Epithelial cell of esophagus (primary cell): ENCODE results near the gene AGGF1.
"Not testable (repeated sequence)": the region's sequence is repeated elsewhere in the genome, so short reads cannot be mapped to it uniquely, and the experiment has no call there.

Experiments used
- DNase-seq: peaks from one replicate; pipeline ENCODE4 v3.0.0; 2010; ENCODE audit warnings: low read depth
- H3K4me3 ChIP-seq: 2 replicates; pipeline ENCODE4 v1.5.1; 2011; ENCODE audit warnings: mild to moderate bottlenecking, low read length, control low read depth
- TF ChIP-seq, protein P1 (sequence below): IDR thresholded peaks from 2 replicates; pipeline ENCODE4 v1.5.1; 2011; ENCODE audit warnings: low read depth, mild to moderate bottlenecking, low read length, control low read depth, inconsistent platforms; ENCODE audit not compliant: insufficient read depth; ENCODE audit errors: missing control alignments

Gene AGGF1

DNA sequence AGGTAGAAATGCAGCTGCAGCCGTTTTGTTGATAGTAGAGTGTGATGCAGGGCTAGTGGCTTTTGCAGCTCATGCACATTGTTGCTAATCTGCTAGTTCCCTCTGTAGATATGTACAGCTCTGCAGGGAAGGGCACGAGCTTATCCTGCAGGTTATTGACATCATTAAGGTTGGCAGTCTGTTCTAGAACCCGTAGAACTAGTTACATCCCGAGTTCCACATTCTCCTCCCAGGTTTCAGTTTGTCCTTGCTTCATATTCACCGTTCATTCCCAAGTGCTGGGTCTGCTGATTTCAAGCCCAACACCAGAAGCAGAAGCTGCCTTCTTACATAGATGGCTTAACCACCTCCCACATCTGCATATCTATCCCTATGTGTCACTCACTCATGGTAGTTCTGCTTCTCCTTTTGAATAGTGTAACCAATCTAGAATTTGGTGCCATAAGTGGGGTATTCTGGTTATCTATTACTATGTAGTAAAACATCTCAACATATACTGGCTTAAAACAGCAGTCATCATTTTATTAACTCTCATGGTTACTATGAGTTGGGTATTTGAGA lies 39.2 kb upstream of the AGGF1 start:
- no peak overlapping the region for H3K4me3 ChIP-seq
- TF ChIP-seq, protein P1, sequence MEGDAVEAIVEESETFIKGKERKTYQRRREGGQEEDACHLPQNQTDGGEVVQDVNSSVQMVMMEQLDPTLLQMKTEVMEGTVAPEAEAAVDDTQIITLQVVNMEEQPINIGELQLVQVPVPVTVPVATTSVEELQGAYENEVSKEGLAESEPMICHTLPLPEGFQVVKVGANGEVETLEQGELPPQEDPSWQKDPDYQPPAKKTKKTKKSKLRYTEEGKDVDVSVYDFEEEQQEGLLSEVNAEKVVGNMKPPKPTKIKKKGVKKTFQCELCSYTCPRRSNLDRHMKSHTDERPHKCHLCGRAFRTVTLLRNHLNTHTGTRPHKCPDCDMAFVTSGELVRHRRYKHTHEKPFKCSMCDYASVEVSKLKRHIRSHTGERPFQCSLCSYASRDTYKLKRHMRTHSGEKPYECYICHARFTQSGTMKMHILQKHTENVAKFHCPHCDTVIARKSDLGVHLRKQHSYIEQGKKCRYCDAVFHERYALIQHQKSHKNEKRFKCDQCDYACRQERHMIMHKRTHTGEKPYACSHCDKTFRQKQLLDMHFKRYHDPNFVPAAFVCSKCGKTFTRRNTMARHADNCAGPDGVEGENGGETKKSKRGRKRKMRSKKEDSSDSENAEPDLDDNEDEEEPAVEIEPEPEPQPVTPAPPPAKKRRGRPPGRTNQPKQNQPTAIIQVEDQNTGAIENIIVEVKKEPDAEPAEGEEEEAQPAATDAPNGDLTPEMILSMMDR, result no peak
- DNase-seq, result no peak

DNA sequence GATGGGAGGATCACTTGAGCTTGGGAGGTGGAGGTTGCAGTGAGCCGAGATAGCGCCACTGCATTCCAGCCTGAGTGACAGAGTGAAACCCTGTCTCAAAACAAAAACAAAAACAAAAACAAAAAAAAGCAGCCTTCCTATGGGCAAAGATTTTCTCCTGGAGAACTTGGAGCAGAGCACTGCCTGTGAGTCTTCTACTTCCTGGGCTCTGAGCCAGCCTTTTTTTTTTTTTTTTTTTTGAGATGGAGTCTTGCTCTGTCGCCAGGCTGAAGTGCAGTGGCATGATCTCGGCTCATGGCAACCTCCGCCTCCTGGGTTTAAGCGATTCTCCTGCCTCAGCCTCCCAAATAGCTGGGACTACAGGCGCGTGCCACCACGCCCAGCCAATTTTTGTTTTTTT lies 36.8 kb upstream of the AGGF1 start:
- H3K4me3 ChIP-seq, DNase-seq: not testable (repeated sequence)

DNA sequence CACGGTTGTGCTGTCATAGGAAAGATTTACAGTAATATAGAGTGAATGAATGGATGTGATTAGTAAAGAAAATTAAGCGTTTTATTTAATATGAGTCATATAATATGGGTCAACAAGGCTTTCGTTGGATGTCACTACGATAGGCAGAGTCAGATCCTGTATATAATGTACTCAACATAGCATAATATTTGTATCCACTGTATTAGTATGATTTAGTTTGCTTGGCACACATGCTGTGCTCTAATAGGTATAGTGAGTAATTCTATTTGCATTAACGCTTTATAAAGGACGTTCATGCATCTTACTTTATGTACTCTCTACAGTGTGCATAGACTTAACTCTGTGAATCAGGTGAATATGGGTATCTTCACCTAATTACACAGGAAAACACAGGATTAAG lies 35.9 kb upstream of the AGGF1 start:
- DNase-seq, result no peak
- H3K4me3 ChIP-seq, result no peak overlapping the region
- TF ChIP-seq, protein P1, result no peak

DNA sequence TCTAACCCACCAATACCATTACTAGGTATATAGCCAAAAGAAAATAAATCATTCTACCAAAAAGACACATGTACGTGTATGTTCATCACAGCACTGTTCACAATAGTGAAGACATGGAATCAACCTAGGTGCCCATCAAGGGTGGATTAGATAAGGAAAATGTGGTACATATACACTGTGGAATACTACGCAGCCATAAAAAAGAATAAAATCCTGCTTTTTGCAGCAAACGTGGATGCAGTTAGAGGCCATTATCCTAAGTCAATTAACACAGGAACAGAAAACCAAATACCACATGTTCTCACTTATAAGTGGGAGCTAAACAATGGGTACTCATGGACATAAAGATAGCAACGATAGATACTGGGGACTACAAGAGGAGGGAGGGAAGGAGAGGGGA lies 32.0 kb upstream of the AGGF1 start:
- DNase-seq, H3K4me3 ChIP-seq: not testable (repeated sequence)

DNA sequence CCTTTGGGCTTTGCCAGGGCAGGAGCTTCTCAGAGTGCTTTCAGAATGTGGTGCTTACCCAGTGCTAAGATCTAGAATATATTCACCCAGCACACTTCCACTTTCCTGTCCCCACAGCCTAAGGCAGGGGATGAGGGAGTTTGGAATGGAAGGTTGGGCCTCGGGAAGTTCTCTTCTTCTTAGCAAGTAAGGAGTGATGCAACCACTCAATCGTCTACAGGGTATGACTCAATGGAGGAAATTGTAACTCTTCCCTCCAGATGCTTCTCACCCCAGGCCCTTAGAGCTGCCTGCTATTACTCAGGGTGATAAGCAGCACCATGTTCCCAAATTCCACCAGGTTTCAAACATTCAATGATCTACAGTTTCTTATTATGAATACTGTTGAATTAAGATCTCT lies 30.8 kb upstream of the AGGF1 start:
- no peak overlapping the region for H3K4me3 ChIP-seq
- DNase-seq, result peak; percentile 92

DNA sequence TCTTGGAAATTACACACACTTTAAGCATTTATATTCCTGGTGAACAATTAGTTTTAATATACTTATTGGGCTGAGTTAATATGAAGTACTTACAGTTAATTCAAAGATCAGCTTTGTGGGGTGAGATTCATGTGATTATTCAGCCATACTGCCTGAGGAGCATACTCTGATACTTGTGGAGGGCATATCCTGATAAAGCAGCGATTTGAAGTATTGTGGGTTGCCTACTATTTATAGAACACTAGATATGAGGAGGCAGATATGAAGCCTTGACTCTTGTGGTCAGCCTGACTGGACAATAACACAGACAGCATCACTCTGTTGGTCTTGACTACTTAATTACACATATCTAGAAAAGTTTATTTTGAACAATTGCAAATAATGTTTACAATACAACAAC lies 27.0 kb upstream of the AGGF1 start:
- H3K4me3 ChIP-seq, result no peak overlapping the region
- TF ChIP-seq, protein P1, result no peak
- no peak for DNase-seq

More for the DNA sequence above, 30.8 kb upstream of the AGGF1 start:
- TF ChIP-seq, protein P1, result no peak

DNA sequence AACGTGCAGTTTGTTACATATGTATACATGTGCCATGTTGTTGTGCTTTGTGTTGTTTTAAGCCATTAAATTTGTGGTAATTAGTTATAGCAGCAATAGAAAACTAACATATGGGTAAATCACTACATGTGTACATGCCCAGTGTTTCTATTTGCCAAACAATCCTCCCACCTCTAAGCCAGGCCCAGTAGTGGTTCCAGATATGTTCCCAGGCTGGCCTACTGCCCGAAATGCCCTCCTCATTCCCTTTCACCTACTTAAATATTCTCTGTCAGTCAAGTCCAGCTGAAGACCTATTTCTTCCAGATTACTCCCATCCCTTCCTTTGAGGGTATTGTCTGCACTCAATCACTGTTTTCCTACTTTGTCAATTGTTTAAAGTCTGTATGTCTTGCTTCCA lies 24.1 kb upstream of the AGGF1 start:
- no peak overlapping the region for H3K4me3 ChIP-seq
- DNase-seq, result no peak
- TF ChIP-seq, protein P1, result no peak

DNA sequence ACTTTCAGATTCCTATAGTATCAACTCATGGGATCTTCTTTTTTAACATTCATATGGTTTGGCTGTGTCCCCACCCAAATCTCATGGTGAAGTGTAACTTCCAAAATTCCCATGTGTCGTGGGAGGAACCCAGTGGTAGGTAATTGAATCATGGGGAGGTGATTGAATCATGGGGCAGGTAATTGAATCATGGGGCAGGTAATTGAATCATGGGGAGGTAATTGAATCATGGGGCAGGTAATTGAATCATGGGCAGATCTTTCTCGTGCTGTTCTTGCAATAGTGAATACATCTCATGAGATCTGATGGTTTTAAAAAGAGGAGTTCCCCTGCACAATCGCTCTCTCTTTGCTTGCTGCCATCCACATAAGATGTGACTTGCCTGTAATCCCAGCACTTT lies 21.8 kb upstream of the AGGF1 start:
- TF ChIP-seq, protein P1, result no peak
- DNase-seq, result peak; percentile 46
- no peak overlapping the region for H3K4me3 ChIP-seq
